IPS-15b (cell line): ENCODE results near the gene AOC1.

ENCODE experiments used
- H3K27me3 ChIP-seq: one replicate; pipeline ENCODE4 v1.6.1; 2013; ENCODE audit warnings: low read length; ENCODE audit not compliant: control insufficient read depth, insufficient read depth
- H3K36me3 ChIP-seq: one replicate; pipeline ENCODE4 v1.6.1; 2013; ENCODE audit warnings: low read length; ENCODE audit not compliant: control insufficient read depth, insufficient read depth
- H3K4me1 ChIP-seq: one replicate; pipeline ENCODE4 v1.6.1; 2013; ENCODE audit warnings: mild to moderate bottlenecking, low read length; ENCODE audit not compliant: control insufficient read depth, insufficient read depth
- H3K4me3 ChIP-seq: one replicate; pipeline ENCODE4 v1.5.1; 2013; ENCODE audit warnings: low read depth, low read length
- H3K9ac ChIP-seq: one replicate; pipeline ENCODE4 v1.6.1; 2013; ENCODE audit warnings: low read depth, mild to moderate bottlenecking, low read length
- H3K9me3 ChIP-seq: one replicate; pipeline ENCODE4 v1.6.1; 2013; ENCODE audit warnings: mild to moderate bottlenecking, low read length; ENCODE audit not compliant: control insufficient read depth, insufficient read depth

AOC1 gene

DNA sequence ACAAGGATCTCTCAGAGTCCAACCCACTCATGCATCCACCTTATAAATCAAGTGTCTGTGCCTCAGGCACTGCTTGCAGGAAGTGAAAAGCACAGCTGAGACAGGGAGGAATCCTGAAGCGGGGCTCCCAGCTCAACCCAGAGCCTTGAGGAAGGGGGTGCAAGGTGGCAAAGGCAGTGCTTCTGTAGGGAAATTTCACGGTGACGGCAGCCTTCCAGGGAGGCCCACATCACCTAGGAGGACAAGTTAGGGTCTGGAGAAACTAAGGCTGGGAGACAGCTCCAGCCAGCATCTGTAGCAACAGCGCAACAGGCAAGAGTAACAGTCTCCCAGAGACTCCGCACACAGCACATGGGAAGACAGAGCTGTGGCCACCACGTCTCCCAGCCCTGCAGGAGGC, 2.7 kb downstream of the AOC1 start:
- Histone ChIP-seq H3K4me3 (no peak overlapping the region), H3K9ac (no peak overlapping the region), H3K9me3 (no peaks in the 10 kb centered on the region), H3K4me1 (no peaks in the 10 kb centered on the region), H3K36me3 (no peaks in the 10 kb centered on the region), H3K27me3 (no peaks in the 10 kb centered on the region)

DNA sequence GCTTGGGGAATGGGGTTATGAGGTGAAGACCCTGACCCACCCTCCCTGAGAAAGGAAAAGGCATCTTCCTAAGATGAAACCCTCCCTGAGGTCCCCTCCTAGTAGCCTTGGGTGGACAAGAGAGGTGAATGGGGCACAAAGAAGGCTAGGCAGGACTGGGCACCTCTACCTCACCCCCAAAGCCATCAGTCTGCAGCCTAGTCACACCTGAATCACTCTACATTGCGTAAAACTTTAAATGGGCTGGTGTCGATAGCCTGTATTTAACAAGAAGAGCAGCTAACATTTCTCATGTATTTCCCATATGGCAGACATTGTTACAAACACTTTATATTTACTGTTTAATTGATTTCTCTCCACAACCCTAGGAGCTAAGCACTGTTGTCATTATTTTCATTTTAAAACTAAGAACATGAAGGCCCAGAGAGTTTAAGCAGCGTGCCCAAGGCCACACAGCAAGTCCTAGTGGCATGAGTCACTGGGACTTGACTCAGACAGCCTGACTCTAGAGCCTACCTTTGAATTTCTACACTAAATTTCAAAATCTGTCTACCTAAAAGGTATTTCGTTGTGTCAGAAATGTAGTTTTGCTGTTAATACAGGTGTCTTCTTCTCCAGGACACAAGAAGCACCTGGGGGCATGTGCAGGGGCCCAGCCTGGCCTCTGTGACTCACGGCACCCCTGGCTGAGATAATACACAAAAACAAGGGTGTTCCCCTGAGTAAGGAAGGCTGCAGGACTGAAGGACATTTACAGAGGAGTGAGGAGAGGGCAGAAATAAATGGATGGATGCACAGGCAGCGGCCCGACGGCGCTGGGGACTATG, 3.4 kb downstream of the AOC1 start:
- H3K36me3 ChIP-seq, result no peaks in the 10 kb centered on the region
- no peaks in the 10 kb centered on the region for H3K4me1 ChIP-seq
- no peak overlapping the region for H3K4me3 ChIP-seq
- no peak overlapping the region for H3K9ac ChIP-seq
- no peaks in the 10 kb centered on the region for H3K9me3 ChIP-seq
- H3K27me3 ChIP-seq, result no peaks in the 10 kb centered on the region

GRCh38 chr7:150856303-150857275, 4.3 kb downstream of the AOC1 start:
- Histone ChIP-seq H3K9ac (no peak overlapping the region), H3K27me3 (no peaks in the 10 kb centered on the region), H3K36me3 (no peaks in the 10 kb centered on the region)

DNA sequence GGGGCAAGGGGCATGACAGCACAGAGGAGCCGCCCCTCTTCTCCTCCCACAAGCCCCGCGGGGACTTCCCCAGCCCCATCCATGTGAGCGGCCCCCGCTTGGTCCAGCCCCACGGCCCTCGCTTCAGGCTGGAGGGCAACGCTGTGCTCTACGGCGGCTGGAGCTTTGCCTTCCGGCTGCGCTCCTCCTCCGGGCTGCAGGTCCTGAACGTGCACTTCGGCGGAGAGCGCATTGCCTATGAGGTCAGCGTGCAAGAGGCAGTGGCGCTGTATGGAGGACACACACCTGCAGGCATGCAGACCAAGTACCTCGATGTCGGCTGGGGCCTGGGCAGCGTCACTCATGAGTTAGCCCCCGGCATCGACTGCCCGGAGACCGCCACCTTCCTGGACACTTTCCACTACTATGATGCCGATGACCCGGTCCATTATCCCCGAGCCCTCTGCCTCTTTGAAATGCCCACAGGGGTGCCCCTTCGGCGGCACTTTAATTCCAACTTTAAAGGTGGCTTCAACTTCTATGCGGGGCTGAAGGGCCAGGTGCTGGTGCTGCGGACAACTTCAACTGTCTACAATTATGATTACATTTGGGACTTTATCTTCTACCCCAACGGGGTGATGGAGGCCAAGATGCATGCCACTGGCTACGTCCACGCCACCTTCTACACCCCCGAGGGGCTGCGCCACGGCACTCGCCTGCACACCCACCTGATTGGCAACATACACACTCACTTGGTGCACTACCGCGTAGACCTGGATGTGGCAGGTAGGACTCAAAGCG, 5.1 kb downstream of the AOC1 start:
- no peaks in the 10 kb centered on the region for H3K36me3 ChIP-seq
- no peak overlapping the region for H3K4me3 ChIP-seq
- no peaks in the 10 kb centered on the region for H3K27me3 ChIP-seq
- H3K9ac ChIP-seq, result no peak overlapping the region
- H3K4me1 ChIP-seq, result no peaks in the 10 kb centered on the region
- no peaks in the 10 kb centered on the region for H3K9me3 ChIP-seq

More at GRCh38 chr7:150856303-150857275, 4.3 kb downstream of the AOC1 start:
- no peaks in the 10 kb centered on the region for H3K4me1 ChIP-seq
- H3K9me3 ChIP-seq, result no peaks in the 10 kb centered on the region
- H3K4me3 ChIP-seq, result no peak overlapping the region

DNA sequence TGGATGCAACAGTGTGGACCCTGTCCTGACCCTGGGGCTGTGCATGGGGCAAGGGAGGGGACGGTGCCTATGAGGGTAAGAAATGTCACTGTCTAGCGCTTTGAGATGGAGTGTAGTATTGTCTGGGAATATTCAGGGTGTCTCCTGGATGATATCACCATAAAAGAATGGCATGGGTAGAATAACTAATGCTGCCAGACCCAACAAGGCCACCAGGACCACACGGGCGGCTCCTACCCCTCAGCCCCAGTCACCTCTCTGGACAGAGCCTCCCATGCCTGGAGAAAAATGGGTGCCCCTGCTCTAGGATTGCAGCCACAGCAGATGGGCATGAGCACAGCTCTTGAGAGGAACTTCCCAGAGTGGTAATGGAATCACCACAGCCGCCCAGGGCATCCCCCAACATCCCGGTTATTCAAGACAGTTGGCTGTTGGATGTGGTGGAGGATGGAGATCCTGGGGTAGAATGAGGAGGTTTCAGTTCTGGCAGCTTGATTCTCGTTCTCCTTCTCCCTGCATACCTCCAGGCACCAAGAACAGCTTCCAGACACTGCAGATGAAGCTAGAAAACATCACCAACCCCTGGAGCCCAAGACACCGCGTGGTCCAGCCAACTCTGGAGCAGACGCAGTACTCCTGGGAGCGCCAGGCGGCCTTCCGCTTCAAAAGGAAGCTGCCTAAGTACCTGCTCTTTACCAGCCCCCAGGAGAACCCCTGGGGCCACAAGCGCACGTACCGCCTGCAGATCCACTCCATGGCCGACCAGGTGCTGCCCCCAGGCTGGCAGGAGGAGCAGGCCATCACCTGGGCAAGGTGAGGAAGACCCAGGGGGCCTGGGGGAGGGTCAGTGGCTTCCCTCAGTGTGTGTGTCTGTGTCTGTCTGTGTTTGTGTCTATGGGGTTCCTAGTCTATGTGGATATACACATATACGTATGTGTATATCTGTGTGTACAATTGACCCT, 6.2 kb downstream of the AOC1 start:
- Histone ChIP-seq H3K27me3 (no peaks in the 10 kb centered on the region), H3K4me3 (no peak overlapping the region), H3K9ac (no peak overlapping the region), H3K36me3 (no peaks in the 10 kb centered on the region), H3K9me3 (no peaks in the 10 kb centered on the region), H3K4me1 (no peaks in the 10 kb centered on the region)

GRCh38 chr7:150860291-150860977, 8.1 kb downstream of the AOC1 start:
- Histone ChIP-seq H3K27me3 (no peaks in the 10 kb centered on the region), H3K4me1 (no peaks in the 10 kb centered on the region), H3K9ac (no peak overlapping the region), H3K36me3 (no peaks in the 10 kb centered on the region), H3K4me3 (no peak overlapping the region), H3K9me3 (no peaks in the 10 kb centered on the region)

GRCh38 chr7:150860978-150861295, 8.6 kb downstream of the AOC1 start:
- Histone ChIP-seq H3K36me3 (no peaks in the 10 kb centered on the region), H3K9me3 (no peaks in the 10 kb centered on the region), H3K27me3 (no peaks in the 10 kb centered on the region), H3K4me1 (no peaks in the 10 kb centered on the region), H3K4me3 (no peak overlapping the region), H3K9ac (no peak overlapping the region)

- no peaks in the 10 kb centered on the region for H3K36me3 ChIP-seq
- no peak overlapping the region for H3K4me3 ChIP-seq
- H3K9ac ChIP-seq, result no peak overlapping the region
- H3K9me3 ChIP-seq, result no peaks in the 10 kb centered on the region
- H3K4me1 ChIP-seq, result no peaks in the 10 kb centered on the region
- H3K27me3 ChIP-seq, result no peaks in the 10 kb centered on the region
These were observed 10.0 kb downstream of the AOC1 start for GRCh38 chr7:150862356-150862755.

- H3K9me3 ChIP-seq, result no peaks in the 10 kb centered on the region
- no peak overlapping the region for H3K9ac ChIP-seq
- no peaks in the 10 kb centered on the region for H3K4me1 ChIP-seq
- H3K4me3 ChIP-seq, result no peak overlapping the region
- no peaks in the 10 kb centered on the region for H3K27me3 ChIP-seq
- no peaks in the 10 kb centered on the region for H3K36me3 ChIP-seq
These were observed 11.6 kb downstream of the AOC1 start for GRCh38 chr7:150863946-150864345.

DNA sequence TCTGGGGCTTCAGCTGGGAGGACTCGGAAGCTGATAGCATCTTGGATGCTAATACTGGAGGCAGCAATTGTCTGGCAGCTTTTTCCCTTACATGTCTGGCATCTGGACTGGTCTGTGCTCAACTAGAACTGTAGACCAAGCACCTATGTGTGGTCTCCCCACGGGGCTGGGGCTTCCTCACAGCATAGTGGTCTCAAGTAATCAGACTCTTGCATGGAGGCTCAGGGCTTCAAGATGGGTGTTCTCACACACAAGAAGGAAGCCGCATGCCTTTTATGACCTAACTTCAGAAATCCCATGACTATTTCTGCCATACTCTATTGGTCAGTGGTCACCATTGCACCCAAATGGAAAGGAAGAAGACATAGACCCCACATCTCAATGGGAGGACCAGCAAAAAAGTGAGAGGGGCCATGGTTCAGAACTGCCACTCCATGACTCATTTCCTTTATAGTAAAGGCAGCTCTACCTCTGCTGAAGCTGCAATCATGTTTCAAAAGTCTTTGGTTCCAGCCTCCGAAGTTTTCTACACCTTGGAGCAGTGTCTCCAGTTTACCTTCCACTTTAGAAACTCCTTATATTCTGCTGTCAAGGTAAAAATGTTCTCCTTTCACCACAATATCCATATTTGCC, 14.7 kb downstream of the AOC1 start:
- Histone ChIP-seq H3K9ac (no peak overlapping the region), H3K27me3 (no peaks in the 10 kb centered on the region), H3K4me1 (no peaks in the 10 kb centered on the region), H3K9me3 (no peaks in the 10 kb centered on the region), H3K36me3 (no peaks in the 10 kb centered on the region), H3K4me3 (no peak overlapping the region)
